IPS DF 6.9 (cell line): ENCODE results near the gene TMEM151B.

Source experiments
- DNase-seq: peaks from one replicate; pipeline ENCODE4 v3.0.0-alpha.2; 2013; ENCODE audit warnings: low read depth, low spot score
- H3K27ac ChIP-seq: one replicate; pipeline ENCODE4 v1.5.1; 2013; ENCODE audit warnings: low read length, control low read depth
- H3K27me3 ChIP-seq: 2 replicates; pipeline ENCODE4 v1.6.1; 2013; ENCODE audit warnings: mild to moderate bottlenecking, low read length; ENCODE audit not compliant: control insufficient read depth, insufficient read depth
- H3K36me3 ChIP-seq: 2 replicates; pipeline ENCODE4 v1.6.1; 2013; ENCODE audit warnings: low read length; ENCODE audit not compliant: control insufficient read depth, insufficient read depth
- H3K4me1 ChIP-seq: 2 replicates; pipeline ENCODE4 v1.6.1; 2013; ENCODE audit warnings: low read length; ENCODE audit not compliant: control insufficient read depth, insufficient read depth
- H3K4me3 ChIP-seq: 2 replicates; pipeline ENCODE4 v1.5.1; 2013; ENCODE audit warnings: mild to moderate bottlenecking, low read length
- H3K9me3 ChIP-seq: 2 replicates; pipeline ENCODE4 v1.6.1; 2013; ENCODE audit warnings: low read length, inconsistent platforms; ENCODE audit not compliant: control insufficient read depth, insufficient read depth
- WGBS: extraction: QIAGEN DNeasy Blood & Tissue Kit; methylation state at CpG from one replicate; pipeline ENCODE4 v1.1.7; 2013; ENCODE audit warnings: mixed read lengths, missing lambda C conversion rate; ENCODE audit not compliant: insufficient read length, insufficient coverage; 5-methylcytosine and 5-hydroxymethylcytosine counted together

The TMEM151B gene

DNA sequence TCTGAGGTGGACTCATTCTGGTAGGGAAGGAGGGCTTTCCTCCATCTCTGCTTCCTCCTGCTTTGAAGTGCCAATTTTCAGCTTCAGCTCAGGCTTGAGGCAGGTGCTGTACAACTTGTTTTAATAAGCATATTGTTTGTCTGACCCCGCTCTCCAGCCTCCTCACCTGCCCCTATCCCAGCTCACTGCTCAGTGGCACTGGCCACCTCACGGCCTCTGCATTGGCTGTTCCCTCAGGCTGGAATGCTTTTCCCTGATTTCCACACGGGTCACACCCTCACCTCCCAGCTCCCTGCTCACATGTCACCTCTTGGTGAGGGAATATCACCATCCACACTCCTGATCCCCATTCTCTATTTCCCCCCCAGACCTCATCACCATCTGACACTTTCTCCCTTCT is 28.6 kb downstream of the TMEM151B start:
- no peak overlapping the region for H3K4me3 ChIP-seq
- no CpG with 5 or more reads among the region's 3 CpGs for WGBS
- no peak overlapping the region for H3K27ac ChIP-seq
- peaks cover 4% of the 10 kb centered on the region; the same call in 1 of the 2 replicates for H3K27me3 ChIP-seq
- H3K36me3 ChIP-seq, result peaks cover 28% of the 10 kb centered on the region
- no peaks in the 10 kb centered on the region for H3K9me3 ChIP-seq
- no peak for DNase-seq
- peaks cover 2% of the 10 kb centered on the region for H3K4me1 ChIP-seq

DNA sequence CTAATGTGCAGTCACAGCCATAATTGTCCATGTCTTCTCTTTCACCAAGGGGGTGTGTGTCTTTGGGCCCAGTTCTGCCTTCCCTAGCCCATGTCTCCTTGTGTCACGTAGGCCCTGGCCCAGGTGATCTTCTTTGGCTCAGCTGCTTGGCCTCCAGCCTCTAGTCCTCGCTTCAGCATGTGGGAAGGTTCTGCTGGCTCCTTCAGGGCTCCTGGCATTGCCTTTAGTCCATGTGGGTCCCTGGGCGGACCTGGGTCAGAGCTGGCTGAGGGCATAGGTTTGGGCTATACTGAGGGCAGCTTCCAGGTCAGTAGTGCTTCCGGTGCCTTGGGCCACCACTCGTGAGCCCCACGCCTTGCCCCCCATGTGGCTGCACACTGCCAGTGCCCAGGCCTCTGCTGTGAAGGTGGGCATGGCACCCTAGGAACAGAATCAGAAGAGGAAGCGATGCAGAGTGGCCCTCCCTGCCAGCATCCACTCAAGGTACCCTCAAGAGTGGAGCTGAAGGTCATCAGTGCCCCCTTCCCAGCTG is 30.1 kb downstream of the TMEM151B start:
- peaks cover 3% of the 10 kb centered on the region; the same call in 1 of the 2 replicates for H3K27me3 ChIP-seq
- peaks cover 37% of the 10 kb centered on the region for H3K36me3 ChIP-seq
- H3K4me3 ChIP-seq, result no peak overlapping the region
- H3K9me3 ChIP-seq, result no peaks in the 10 kb centered on the region
- no peak for DNase-seq
- H3K27ac ChIP-seq, result no peak overlapping the region
- peaks cover 2% of the 10 kb centered on the region for H3K4me1 ChIP-seq
- WGBS, result no CpG with 5 or more reads among the region's 7 CpGs

DNA sequence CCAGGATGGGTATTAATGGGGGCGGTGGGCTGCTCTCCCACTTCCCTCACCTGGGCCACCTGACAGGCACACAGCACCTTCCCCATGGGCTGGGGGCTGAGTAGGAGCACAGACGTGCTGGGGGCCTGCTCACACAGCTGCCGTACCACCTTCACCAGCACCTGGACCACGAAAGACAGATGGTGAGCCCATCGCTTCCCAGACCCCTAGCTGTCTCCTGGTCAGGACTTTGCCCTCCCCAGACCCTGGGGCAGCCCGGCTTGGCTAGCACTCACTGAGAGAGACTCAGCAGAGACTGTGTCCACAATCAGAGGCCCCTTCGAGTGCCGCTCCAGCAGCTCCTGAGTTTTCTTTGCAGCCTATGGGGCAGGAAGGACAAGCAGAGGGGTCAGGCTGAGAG is 30.9 kb downstream of the TMEM151B start:
- DNase-seq, result no peak
- H3K27ac ChIP-seq, result no peak overlapping the region
- WGBS, result no CpG with 5 or more reads among the region's 8 CpGs
- no peaks in the 10 kb centered on the region for H3K9me3 ChIP-seq
- peaks cover under 1% of the 10 kb centered on the region; the same call in 1 of the 2 replicates for H3K27me3 ChIP-seq
- peaks cover 38% of the 10 kb centered on the region for H3K36me3 ChIP-seq
- no peak overlapping the region for H3K4me3 ChIP-seq
- H3K4me1 ChIP-seq, result peaks cover 2% of the 10 kb centered on the region

DNA sequence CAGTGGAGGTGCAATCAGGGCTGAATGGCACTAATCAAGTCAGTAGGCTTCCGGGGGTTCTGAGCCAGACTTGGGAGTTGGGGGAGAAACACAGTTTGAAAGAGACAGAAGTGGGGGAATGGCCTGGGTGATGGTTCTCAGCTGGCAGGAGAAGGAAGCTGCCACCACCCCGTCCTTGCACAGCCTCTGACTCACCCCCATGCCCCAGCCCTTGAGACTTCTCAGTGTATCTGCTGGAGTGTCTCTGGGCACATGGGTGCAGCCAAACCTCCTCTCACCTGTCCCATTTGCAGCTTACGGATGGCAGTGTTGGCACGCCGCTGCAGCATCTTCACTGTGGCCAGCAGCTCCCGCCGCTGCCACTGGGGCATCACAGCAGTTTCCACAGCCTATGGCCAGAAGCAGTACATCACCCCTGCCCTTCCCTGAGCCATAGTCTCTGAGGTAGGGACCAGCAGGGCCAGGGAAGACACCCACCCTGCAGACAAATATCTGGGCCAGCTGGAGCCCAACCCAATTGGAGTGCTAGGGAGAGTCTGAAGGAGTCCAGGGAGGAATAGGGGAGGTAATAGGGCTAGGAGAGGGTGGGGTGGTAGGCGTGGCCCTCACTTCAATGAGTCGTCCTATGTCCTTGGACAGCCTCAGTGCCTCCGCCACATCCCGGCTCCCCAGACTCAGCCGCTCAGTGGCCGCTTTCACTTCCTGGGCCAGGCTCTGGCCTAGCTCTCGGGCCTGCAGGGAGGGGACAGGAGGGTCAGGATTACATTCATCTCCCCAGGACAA is 31.7 kb downstream of the TMEM151B start:
- H3K9me3 ChIP-seq, result no peaks in the 10 kb centered on the region
- peaks cover 45% of the 10 kb centered on the region for H3K36me3 ChIP-seq
- no peaks in the 10 kb centered on the region; the same call in 1 of the 2 replicates for H3K4me1 ChIP-seq
- no CpG with 5 or more reads among the region's 14 CpGs for WGBS
- no peak overlapping the region for H3K27ac ChIP-seq
- DNase-seq, result no peak
- H3K4me3 ChIP-seq, result no peak overlapping the region
- no peaks in the 10 kb centered on the region for H3K27me3 ChIP-seq

DNA sequence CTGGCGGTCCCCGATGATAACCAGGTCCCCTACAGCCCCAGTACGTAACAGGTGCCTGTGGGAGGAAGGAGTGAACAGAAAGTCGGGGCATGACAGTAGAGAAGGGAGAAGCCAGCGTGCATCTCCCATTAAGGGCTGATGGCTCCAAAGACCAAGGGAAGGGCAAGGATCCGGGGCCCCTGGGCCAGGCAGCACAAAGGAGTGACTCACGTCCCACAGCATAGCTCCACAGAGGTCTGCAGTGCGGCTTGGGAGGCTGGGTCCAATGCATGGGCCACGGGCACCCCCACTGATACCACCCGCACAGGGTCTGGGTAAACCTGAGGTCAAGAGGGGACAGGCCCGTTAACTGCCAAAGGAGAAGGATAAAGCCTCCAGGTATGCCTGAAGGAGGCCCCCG is 32.6 kb downstream of the TMEM151B start:
- peaks cover 49% of the 10 kb centered on the region for H3K36me3 ChIP-seq

DNA sequence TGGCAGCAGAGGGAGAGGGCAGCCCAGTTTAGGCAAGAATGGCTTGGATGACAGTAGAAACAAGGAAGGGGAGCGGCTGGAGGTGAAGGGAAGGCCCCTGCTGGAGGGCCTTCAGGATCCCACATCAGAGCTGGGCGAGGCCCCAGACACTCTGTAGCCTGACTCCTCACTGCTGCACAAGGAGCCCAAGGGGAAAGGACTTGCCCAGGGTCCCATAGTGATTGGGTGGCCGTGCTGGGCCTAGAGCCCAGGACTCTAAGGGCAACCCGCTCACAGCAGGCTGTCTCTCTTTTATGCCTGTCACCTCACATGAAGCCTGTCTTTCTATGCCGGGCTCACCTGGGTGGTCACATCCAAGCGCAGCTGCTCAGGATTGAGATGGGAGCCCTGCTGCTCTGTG is 33.6 kb downstream of the TMEM151B start:
- WGBS, result no CpG with 5 or more reads among the region's 6 CpGs

More for the DNA sequence above, 32.6 kb downstream of the TMEM151B start:
- Histone ChIP-seq H3K4me3 (no peak overlapping the region), H3K4me1 (no peaks in the 10 kb centered on the region; the same call in 1 of the 2 replicates), H3K9me3 (no peaks in the 10 kb centered on the region), H3K27ac (no peak overlapping the region), H3K27me3 (no peaks in the 10 kb centered on the region)
- no CpG with 5 or more reads among the region's 12 CpGs for WGBS
- DNase-seq, result no peak

DNA sequence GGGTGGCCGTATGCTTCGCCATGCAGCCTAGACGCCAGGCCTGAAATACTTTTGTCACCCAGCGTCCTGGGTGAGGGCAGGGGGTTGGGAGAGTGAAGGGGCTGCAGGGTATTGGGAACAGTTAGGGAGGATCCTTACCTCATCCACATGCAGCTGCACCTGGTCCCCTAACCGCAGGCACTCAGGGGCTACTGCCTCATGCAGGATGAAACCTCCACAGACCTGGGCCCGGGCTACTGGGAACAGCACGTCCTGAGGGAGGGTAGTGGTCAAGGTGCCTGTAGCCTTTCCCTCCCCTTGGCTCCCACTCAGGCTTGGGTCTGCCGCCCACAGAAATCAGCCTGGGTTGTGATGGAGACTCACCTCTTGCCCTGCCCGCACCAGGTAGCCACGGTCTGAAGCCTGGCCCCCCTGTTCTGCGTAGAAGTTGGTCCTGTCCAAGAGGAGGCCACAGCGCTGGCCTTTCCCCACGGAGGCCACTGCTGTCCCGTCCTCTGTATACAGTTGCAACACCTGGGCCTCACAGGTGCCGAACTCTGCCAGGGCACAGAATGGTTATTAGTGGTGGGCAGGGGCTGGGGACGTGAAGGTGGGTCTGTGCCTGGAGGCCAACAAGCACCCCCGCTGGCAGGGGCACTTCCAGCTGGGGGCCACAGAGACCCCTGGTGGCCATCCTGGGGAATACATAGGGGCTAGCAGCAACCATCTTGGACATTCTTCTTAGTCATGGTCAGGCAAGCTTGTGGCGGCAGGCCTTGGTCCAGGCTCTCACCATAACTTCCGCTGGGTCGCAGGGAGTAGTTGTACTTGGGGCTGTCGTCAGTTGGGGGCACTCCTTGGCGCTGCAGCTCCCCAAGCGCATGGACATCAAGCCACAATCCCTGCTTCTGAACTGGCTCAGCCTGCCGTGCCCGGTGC is 34.3 kb downstream of the TMEM151B start:
- no peaks in the 10 kb centered on the region for H3K27me3 ChIP-seq
- no CpG with 5 or more reads among the region's 25 CpGs for WGBS
- DNase-seq, result no peak
- H3K36me3 ChIP-seq, result peaks cover 51% of the 10 kb centered on the region
- H3K4me3 ChIP-seq, result no peak overlapping the region
- no peaks in the 10 kb centered on the region for H3K9me3 ChIP-seq
- no peak overlapping the region for H3K27ac ChIP-seq
- H3K4me1 ChIP-seq, result no peaks in the 10 kb centered on the region; the same call in 1 of the 2 replicates

More for the DNA sequence above, 33.6 kb downstream of the TMEM151B start:
- Histone ChIP-seq H3K9me3 (no peaks in the 10 kb centered on the region), H3K36me3 (peaks cover 51% of the 10 kb centered on the region), H3K4me1 (no peaks in the 10 kb centered on the region; the same call in 1 of the 2 replicates), H3K27me3 (no peaks in the 10 kb centered on the region), H3K4me3 (no peak overlapping the region), H3K27ac (no peak overlapping the region)
- no peak for DNase-seq

DNA sequence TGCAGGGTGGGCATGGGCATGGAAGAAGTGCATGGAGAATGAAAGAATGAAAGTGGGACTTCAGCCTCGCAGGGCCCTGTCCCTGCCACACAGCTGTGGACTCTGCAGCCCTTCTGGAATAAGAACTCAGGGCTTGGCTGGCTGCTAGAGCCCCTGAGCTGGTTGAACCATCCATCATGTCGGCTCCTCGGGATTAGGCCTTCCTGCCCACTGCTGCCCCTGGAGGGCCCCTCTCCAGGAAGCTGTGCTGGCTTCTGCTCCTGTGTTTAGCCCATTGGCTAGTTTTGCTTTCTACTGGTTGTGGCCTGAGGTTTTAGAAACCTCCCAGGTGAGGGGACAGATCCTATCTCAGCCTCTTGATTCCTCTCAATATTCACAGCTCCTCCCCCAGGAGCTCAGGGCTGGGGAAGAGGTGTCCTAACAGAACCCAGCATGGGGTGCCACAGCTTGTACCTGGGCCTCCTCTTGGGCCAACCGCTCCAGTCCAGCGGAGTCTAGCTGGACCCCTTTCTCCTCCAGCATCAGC is 35.0 kb downstream of the TMEM151B start:
- DNase-seq, result no peak
- Histone ChIP-seq H3K36me3 (peaks cover 53% of the 10 kb centered on the region), H3K27me3 (no peaks in the 10 kb centered on the region), H3K27ac (no peak overlapping the region), H3K4me1 (no peaks in the 10 kb centered on the region; the same call in 1 of the 2 replicates), H3K4me3 (no peak overlapping the region), H3K9me3 (no peaks in the 10 kb centered on the region)
- WGBS, result no CpG with 5 or more reads among the region's 5 CpGs

DNA sequence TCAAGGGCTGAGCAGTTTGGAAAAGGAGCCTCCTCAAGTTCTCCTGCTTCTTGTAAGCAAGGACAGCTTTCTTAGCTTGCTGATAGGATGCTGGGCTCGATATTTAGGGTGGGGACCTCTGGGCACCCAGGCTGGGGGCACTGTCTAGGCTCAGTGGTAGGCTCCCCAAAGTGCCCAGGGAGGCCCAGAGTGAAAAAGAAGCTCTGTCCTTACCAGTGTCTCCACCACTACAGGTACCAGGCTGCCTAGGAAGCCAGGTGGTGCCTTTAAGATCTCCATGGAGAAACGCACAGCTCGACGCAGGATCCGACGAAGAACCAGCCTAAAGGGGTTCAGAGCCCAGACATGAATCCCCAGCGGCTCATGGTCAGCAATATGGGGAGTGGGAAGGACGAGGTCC is 36.5 kb downstream of the TMEM151B start:
- Histone ChIP-seq H3K27me3 (no peaks in the 10 kb centered on the region), H3K36me3 (peaks cover 57% of the 10 kb centered on the region), H3K27ac (no peak overlapping the region), H3K4me3 (no peak overlapping the region), H3K4me1 (no peaks in the 10 kb centered on the region; the same call in 1 of the 2 replicates), H3K9me3 (no peaks in the 10 kb centered on the region)
- DNase-seq, result no peak
- WGBS, result no CpG with 5 or more reads among the region's 8 CpGs

DNA sequence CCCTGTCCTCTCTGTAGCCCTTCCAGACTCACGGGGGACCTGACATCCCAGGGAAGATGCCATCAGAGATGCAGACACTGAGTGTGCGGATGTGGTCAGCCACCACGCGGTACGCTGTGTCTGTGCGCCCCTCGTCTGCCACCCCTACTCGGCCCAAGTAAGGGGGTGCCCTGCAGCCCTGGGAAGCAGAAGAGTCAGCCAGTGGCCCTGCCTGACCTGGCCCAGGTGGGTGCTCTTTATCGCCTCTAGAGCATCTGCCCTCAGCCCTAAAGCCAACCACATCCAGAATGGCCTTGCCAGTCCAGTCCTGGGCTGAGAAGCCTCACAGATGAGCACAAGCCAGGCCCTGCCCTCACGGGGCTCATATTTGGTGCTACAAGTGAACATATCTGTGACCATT is 37.0 kb downstream of the TMEM151B start:
- Histone ChIP-seq H3K36me3 (peaks cover 52% of the 10 kb centered on the region), H3K9me3 (no peaks in the 10 kb centered on the region), H3K27ac (no peak overlapping the region), H3K4me3 (no peak overlapping the region), H3K4me1 (no peaks in the 10 kb centered on the region; the same call in 1 of the 2 replicates), H3K27me3 (no peaks in the 10 kb centered on the region)
- no peak for DNase-seq
- no CpG with 5 or more reads among the region's 10 CpGs for WGBS
